Activated B cell treated with CpG ODN at 0.5 μM for 24 hours (primary cell): Measurements from ENCODE around the gene KIF26B. TPM values are rescaled to one million over a fixed set of nuclear protein-coding genes. Genes with fewer than 3 reads are reported as not detected.

Experiments
- ATAC-seq: fragments of 200-7000 bp; cut with Tn5 transposase; one replicate; pipeline ENCODE4 v1.10.0; 2021; ENCODE audit warnings: low read depth, mild to moderate bottlenecking, moderate library complexity
- CTCF ChIA-PET: fragments of 350-600 bp; sonication (Branson Sonifier 250); formaldehyde crosslinking; loops from one replicate; lab custom pipeline; 2021; ENCODE audit warnings: antibody characterized with exemption; lab: Charles Lee
- POLR2A ChIA-PET: fragments of 350-600 bp; sonication (Branson Sonifier 250); formaldehyde crosslinking; loops from one replicate; lab custom pipeline; 2021; ENCODE audit warnings: antibody characterized with exemption; lab: Charles Lee
- DNase-seq: peaks from one replicate; pipeline ENCODE4 v3.0.0; 2022
- H3K27ac Mint-ChIP-seq: one replicate; pipeline ENCODE4 v1.8.0; 2020; ENCODE audit warnings: mixed read lengths
- H3K27me3 Mint-ChIP-seq: one replicate; pipeline ENCODE4 v1.8.0; 2021; ENCODE audit warnings: mixed read lengths
- H3K36me3 Mint-ChIP-seq: one replicate; pipeline ENCODE4 v1.8.0; 2021; ENCODE audit warnings: low read depth, mixed read lengths
- H3K4me1 Mint-ChIP-seq: one replicate; pipeline ENCODE4 v1.8.0; 2021; ENCODE audit warnings: mixed read lengths
- H3K4me3 Mint-ChIP-seq: one replicate; pipeline ENCODE4 v1.8.0; 2020; ENCODE audit warnings: mild to moderate bottlenecking, mixed read lengths
- H3K9me3 Mint-ChIP-seq: one replicate; pipeline ENCODE4 v1.8.0; 2020; ENCODE audit warnings: mixed read lengths
- CTCF ChIP-seq: fragments of 200-600 bp; IDR thresholded peaks from one replicate; pipeline ENCODE4 v1.8.0; 2022; ENCODE audit warnings: antibody characterized with exemption, mild to moderate bottlenecking
- intact Hi-C: fragments of 100-400 bp; cut with micrococcal nuclease; formaldehyde crosslinking; loops from one replicate; pipeline ENCODE4 v1.15.1; 2024
- total RNA-seq: library from RNA; stranded (reverse); gene quantifications from 2 replicates; pipeline ENCODE4 v1.2.3, GENCODE V29; 2022

Gene KIF26B
- total RNA-seq, 1 donor from 2014 or later, result 1.7 TPM

- TF ChIP-seq CTCF, result no peak
- CTCF ChIA-PET, result no interaction called here
- H3K4me3 Mint-ChIP-seq, result no peak overlapping the region
- intact Hi-C loops, result no loop called here
- no peaks in the 10 kb centered on the region for H3K36me3 Mint-ChIP-seq
- POLR2A ChIA-PET, result no interaction called here
- no peaks in the 10 kb centered on the region for H3K27me3 Mint-ChIP-seq
- DNase-seq, result no peak
- H3K9me3 Mint-ChIP-seq, result no peaks in the 10 kb centered on the region
- H3K27ac Mint-ChIP-seq, result no peak overlapping the region
- H3K4me1 Mint-ChIP-seq, result no peaks in the 10 kb centered on the region
- ATAC-seq, result no peak
Observed at GRCh38 chr1:245411245-245412036, 256.7 kb downstream of the KIF26B start.

GRCh38 chr1:245412306-245412705 is 257.5 kb downstream of the KIF26B start:
- ChIA-PET POLR2A (no interaction called here), CTCF (no interaction called here)
- H3K36me3 Mint-ChIP-seq, result no peaks in the 10 kb centered on the region
- TF ChIP-seq CTCF, result no peak
- H3K9me3 Mint-ChIP-seq, result no peaks in the 10 kb centered on the region
- no peak overlapping the region for H3K27ac Mint-ChIP-seq
- no peak overlapping the region for H3K4me3 Mint-ChIP-seq
- no peak for ATAC-seq
- no peaks in the 10 kb centered on the region for H3K27me3 Mint-ChIP-seq
- intact Hi-C loops, result no loop called here
- DNase-seq, result no peak
- H3K4me1 Mint-ChIP-seq, result no peaks in the 10 kb centered on the region

DNA sequence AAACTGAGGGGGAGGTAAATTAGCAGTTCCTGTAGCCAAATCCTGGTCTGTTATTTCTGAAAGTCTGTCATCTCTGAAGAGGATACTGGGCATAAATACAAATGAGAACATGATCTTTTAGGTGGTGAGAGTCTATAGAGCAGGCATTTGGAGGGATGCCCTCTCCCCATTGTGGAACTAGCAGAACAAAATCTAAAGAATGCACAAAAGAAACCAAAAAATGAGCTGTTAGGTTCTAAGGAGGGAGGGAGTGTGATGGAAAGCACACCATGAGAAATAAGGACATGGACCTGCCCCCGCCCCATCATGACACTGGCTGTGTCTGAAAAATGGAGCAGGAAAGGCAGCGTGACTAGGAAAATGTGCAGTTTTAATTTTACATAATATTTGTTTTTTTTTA is 262.0 kb downstream of the KIF26B start:
- intact Hi-C loops, result no loop called here
- POLR2A ChIA-PET, result interaction anchor here (0.7 kb wide), 1 partner anchor 30 kb away, joined by 4 read pairs; no protein-coding TSS in a partner anchor
- no peaks in the 10 kb centered on the region for H3K4me1 Mint-ChIP-seq
- CTCF ChIA-PET, result no interaction called here
- H3K36me3 Mint-ChIP-seq, result no peaks in the 10 kb centered on the region
- DNase-seq, result no peak
- H3K9me3 Mint-ChIP-seq, result no peaks in the 10 kb centered on the region
- no peak overlapping the region for H3K4me3 Mint-ChIP-seq
- H3K27ac Mint-ChIP-seq, result no peak overlapping the region
- no peak for ATAC-seq
- peaks cover 7% of the 10 kb centered on the region for H3K27me3 Mint-ChIP-seq
- no peak for TF ChIP-seq CTCF

DNA sequence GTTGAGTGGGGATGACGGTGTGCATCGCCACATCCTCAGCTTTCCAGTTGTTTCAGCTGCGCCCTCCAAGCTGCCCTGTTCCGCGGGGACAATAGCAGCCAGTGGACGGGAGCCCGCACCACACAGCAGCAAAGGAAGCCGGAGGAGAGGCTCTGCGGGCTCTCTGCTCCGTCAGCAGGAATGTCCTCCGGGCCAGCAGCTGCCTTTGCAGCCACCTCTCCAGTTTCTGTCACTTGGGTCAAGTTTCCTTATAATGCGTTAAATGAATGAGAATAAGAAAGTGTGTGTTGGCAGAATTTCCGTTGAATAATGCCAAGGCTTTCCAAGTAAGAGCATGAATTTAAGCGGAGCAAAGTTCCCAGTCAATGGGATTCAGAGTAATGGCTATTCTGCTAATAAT is 263.3 kb downstream of the KIF26B start:
- no peak for TF ChIP-seq CTCF
- H3K36me3 Mint-ChIP-seq, result no peaks in the 10 kb centered on the region
- DNase-seq (no peak), ATAC-seq (no peak)
- CTCF ChIA-PET, result no interaction called here
- intact Hi-C loops, result no loop called here
- no peak overlapping the region for H3K27ac Mint-ChIP-seq
- H3K4me1 Mint-ChIP-seq, result no peaks in the 10 kb centered on the region
- H3K9me3 Mint-ChIP-seq, result no peaks in the 10 kb centered on the region
- POLR2A ChIA-PET, result no interaction called here
- H3K4me3 Mint-ChIP-seq, result no peak overlapping the region
- peaks cover 7% of the 10 kb centered on the region for H3K27me3 Mint-ChIP-seq

GRCh38 chr1:245419461-245419978 is 264.7 kb downstream of the KIF26B start:
- peaks cover 7% of the 10 kb centered on the region for H3K27me3 Mint-ChIP-seq
- no peaks in the 10 kb centered on the region for H3K9me3 Mint-ChIP-seq
- intact Hi-C loops, result no loop called here
- TF ChIP-seq CTCF, result no peak
- ChIA-PET POLR2A (no interaction called here), CTCF (no interaction called here)
- no peak overlapping the region for H3K4me3 Mint-ChIP-seq
- DNase-seq (no peak), ATAC-seq (no peak)
- H3K4me1 Mint-ChIP-seq, result no peaks in the 10 kb centered on the region
- no peaks in the 10 kb centered on the region for H3K36me3 Mint-ChIP-seq
- no peak overlapping the region for H3K27ac Mint-ChIP-seq
